HCT116 (cell line): ENCODE data around the gene ADCY10. TPM values are rescaled to one million over a fixed set of nuclear protein-coding genes. Genes with fewer than 3 reads are reported as not detected.

Experiments used
- ATAC-seq: fragments of 200-7000 bp; cut with Tn5 transposase; 2 replicates; pipeline ENCODE4 v1.9.1; 2020; ENCODE audit warnings: mild to moderate bottlenecking, moderate library complexity
- BruUV-seq: library from RNA; stranded (reverse); fragments of 400-500 nt; replicated peaks from 2 replicates; lab custom pipeline; 2021; lab: Mats Ljungman, UMichigan
- CTCF ChIA-PET: fragments of 300-600 bp; sonication (Branson Sonifier 250); formaldehyde crosslinking; loops from one replicate; lab custom pipeline; 2021; ENCODE audit warnings: antibody characterized with exemption; lab: Charles Lee
- POLR2A ChIA-PET: fragments of 300-600, 350-600 bp; sonication (Branson Sonifier 250); formaldehyde crosslinking; loops from one replicate; lab custom pipeline; 2021; ENCODE audit warnings: antibody characterized with exemption; lab: Charles Lee
- RAD21 ChIA-PET, 2 experiments: fragments of 300-600 bp; sonication (Branson Sonifier 250); formaldehyde crosslinking; loops; one replicate each; lab custom pipeline; 2023; ENCODE audit warnings: low total read pairs in 2 of 2; ENCODE audit not compliant: uncharacterized antibody in 2 of 2, unreplicated experiment in 2 of 2, low non-redundant PET in 1 of 2; lab: Charles Lee
- DNase-seq: peaks from one replicate; pipeline ENCODE4 v3.0.0-alpha.2; 2010; ENCODE audit warnings: low read depth, low spot score
- H2AFZ ChIP-seq: fragments of 200-600 bp; shearing (Covaris generic), sonication (generic); 2 replicates; pipeline ENCODE4 v1.6.1; 2017; ENCODE audit warnings: low read depth, mixed run types, mixed read lengths, antibody characterized with exemption, low read length; ENCODE audit not compliant: poor library complexity, severe bottlenecking
- H3K27ac ChIP-seq: 2 replicates; pipeline ENCODE4 v1.5.1; 2012; ENCODE audit warnings: low read depth, low read length
- H3K27me3 ChIP-seq: fragments of 200-600 bp; sonication (generic); 2 replicates; pipeline ENCODE4 v1.6.1; 2016; ENCODE audit warnings: mixed run types, low read length, mixed read lengths; ENCODE audit not compliant: insufficient read depth
- H3K36me3 ChIP-seq, 2 experiments: fragments of 200-500 bp in 1 of 2; fragments of 200-600 bp in 1 of 2; sonication (Bioruptor generic) in 1 of 2; sonication (generic) in 1 of 2; 2 replicates each; pipeline versions ENCODE4 v1.5.1 to v1.6.1; 2014 to 2016; ENCODE audit warnings: low read length in 2 of 2, inconsistent platforms in 1 of 2, mixed read lengths in 1 of 2, mixed run types in 1 of 2; ENCODE audit not compliant: insufficient read depth in 2 of 2, control insufficient read depth in 1 of 2
- H3K4me1 ChIP-seq, 2 experiments: fragments of 200-600 bp in 1 of 2; sonication (generic) in 1 of 2; 2 replicates each; pipeline versions ENCODE4 v1.5.1 to v1.6.1; 2012 to 2017; ENCODE audit warnings: low read length in 2 of 2, inconsistent platforms in 1 of 2, mild to moderate bottlenecking in 1 of 2, mixed read lengths in 1 of 2, mixed run types in 1 of 2, moderate library complexity in 1 of 2; ENCODE audit not compliant: insufficient read depth in 2 of 2, control insufficient read depth in 1 of 2
- H3K4me2 ChIP-seq: fragments of 200-600 bp; sonication (generic); 2 replicates; pipeline ENCODE4 v1.6.1; 2017; ENCODE audit warnings: mixed run types, low read length, mixed read lengths
- H3K4me3 ChIP-seq, 2 experiments: fragments of 200-600 bp in 1 of 2; sonication (generic) in 1 of 2; replicated peaks in 1 of 2; 2 replicates each; pipeline ENCODE4 v1.5.1; 2011 to 2016; ENCODE audit warnings: low read length in 2 of 2, control low read depth in 1 of 2, low read depth in 1 of 2, mild to moderate bottlenecking in 1 of 2, mixed read lengths in 1 of 2, mixed run types in 1 of 2
- H3K79me2 ChIP-seq: fragments of 200-600 bp; sonication (generic); 2 replicates; pipeline ENCODE4 v1.6.1; 2017; ENCODE audit warnings: mild to moderate bottlenecking, mixed run types, low read length, moderate library complexity, mixed read lengths; ENCODE audit not compliant: insufficient read depth
- H3K9ac ChIP-seq: fragments of 200-600 bp; sonication (generic); 2 replicates; pipeline ENCODE4 v1.6.1; 2016; ENCODE audit warnings: low read length, mixed read lengths
- H3K9me2 ChIP-seq: fragments of 200-600 bp; sonication (generic), shearing (Covaris generic); 2 replicates; pipeline ENCODE4 v1.6.1; 2017; ENCODE audit warnings: mixed run types, mild to moderate bottlenecking, moderate library complexity; ENCODE audit not compliant: insufficient read depth
- H3K9me3 ChIP-seq, 2 experiments: fragments of 200-500 bp in 1 of 2; fragments of 200-600 bp in 1 of 2; sonication (Bioruptor generic) in 1 of 2; sonication (generic) in 1 of 2; 2 replicates each; pipeline ENCODE4 v1.6.1; 2014 to 2017; ENCODE audit warnings: low read length in 2 of 2, mixed read lengths in 2 of 2, inconsistent platforms in 1 of 2, low read depth in 1 of 2, mild to moderate bottlenecking in 1 of 2, mixed run types in 1 of 2, moderate library complexity in 1 of 2; ENCODE audit not compliant: control insufficient read depth in 1 of 2, insufficient read depth in 1 of 2
- H4K20me1 ChIP-seq: fragments of 200-600 bp; sonication (generic), shearing (Covaris generic); 2 replicates; pipeline ENCODE4 v1.6.1; 2017; ENCODE audit warnings: mixed run types, mild to moderate bottlenecking, moderate library complexity; ENCODE audit not compliant: insufficient read depth
- CBX3 ChIP-seq: IDR thresholded peaks from 2 replicates; pipeline ENCODE4 v1.6.1; 2012; ENCODE audit warnings: low read depth
- CEBPB ChIP-seq: IDR thresholded peaks from 2 replicates; pipeline ENCODE4 v1.6.1; 2012; ENCODE audit warnings: low read depth
- ELF1 ChIP-seq: IDR thresholded peaks from 2 replicates; pipeline ENCODE4 v1.6.1; 2012; ENCODE audit warnings: low read depth, borderline replicate concordance
- EZH2 ChIP-seq: fragments of 200-600 bp; sonication (generic); IDR thresholded peaks from 2 replicates; pipeline ENCODE4 v1.6.1; 2017; ENCODE audit warnings: antibody characterized with exemption, mixed run types
- EZH2phosphoT487 ChIP-seq: fragments of 200-600 bp; IDR thresholded peaks from 2 replicates; pipeline ENCODE4 v1.6.1; 2018; ENCODE audit warnings: antibody characterized with exemption, borderline replicate concordance
- FOSL1 ChIP-seq: IDR thresholded peaks from 2 replicates; pipeline ENCODE4 v1.6.1; 2012; ENCODE audit warnings: low read depth
- JUND ChIP-seq: IDR thresholded peaks from 2 replicates; pipeline ENCODE4 v1.6.1; 2012
- POLR2A ChIP-seq: IDR thresholded peaks from 2 replicates; pipeline ENCODE4 v1.7.0; 2011; ENCODE audit warnings: borderline replicate concordance; ENCODE audit not compliant: insufficient read depth, insufficient read length; ENCODE audit errors: extremely low read depth
- POLR2AphosphoS5 ChIP-seq: IDR thresholded peaks from 2 replicates; pipeline ENCODE4 v1.6.1; 2011; ENCODE audit warnings: mild to moderate bottlenecking, low read depth, low read length, moderate library complexity
- RAD21 ChIP-seq: IDR thresholded peaks from 2 replicates; pipeline ENCODE4 v1.6.1; 2012; ENCODE audit warnings: low read depth, mild to moderate bottlenecking
- SIN3A ChIP-seq: IDR thresholded peaks from 2 replicates; pipeline ENCODE4 v1.6.1; 2012; ENCODE audit warnings: low read depth
- SP1 ChIP-seq: IDR thresholded peaks from 2 replicates; pipeline ENCODE4 v1.6.1; 2012; ENCODE audit warnings: low read depth
- SRF ChIP-seq: IDR thresholded peaks from 2 replicates; pipeline ENCODE4 v1.6.1; 2012; ENCODE audit warnings: low read depth
- TCF7L2 ChIP-seq: IDR thresholded peaks from 2 replicates; pipeline ENCODE4 v1.7.0; 2011; ENCODE audit warnings: borderline replicate concordance, inconsistent platforms; ENCODE audit not compliant: insufficient read depth, insufficient read length; ENCODE audit errors: extremely low read depth
- YY1 ChIP-seq: IDR thresholded peaks from 2 replicates; pipeline ENCODE4 v1.6.1; 2011; ENCODE audit warnings: low read length, low read depth, moderate library complexity, mild to moderate bottlenecking; ENCODE audit not compliant: insufficient replicate concordance; ENCODE audit errors: extremely low read depth
- ZFX ChIP-seq: fragments of 450-650 bp; IDR thresholded peaks from 2 replicates; pipeline ENCODE4 v1.6.1; 2017
- intact Hi-C: fragments of 100-400 bp; cut with micrococcal nuclease; formaldehyde crosslinking; loops from 2 replicates; pipeline ENCODE4 v1.10.0; 2022
- total RNA-seq: library from RNA; stranded (reverse); gene quantifications from one replicate; pipeline ENCODE4 v1.2.1, GENCODE V29; 2021; ENCODE audit not compliant: unreplicated experiment
- TF ChIP-seq, protein P1 (sequence below): IDR thresholded peaks from 2 replicates; pipeline ENCODE4 v1.6.1; 2012; ENCODE audit warnings: low read depth
- TF ChIP-seq, protein P2 (sequence below): IDR thresholded peaks from 2 replicates; pipeline ENCODE4 v1.6.1; 2011; ENCODE audit warnings: mild to moderate bottlenecking, low read length, moderate library complexity; ENCODE audit not compliant: insufficient replicate concordance; ENCODE audit errors: extremely low read depth
- TF ChIP-seq, protein P3 (sequence below), 3 experiments: fragments of 200-600 bp in 1 of 3; sonication (generic) in 1 of 3; IDR thresholded peaks in 2 of 3; conservative IDR thresholded peaks in 1 of 3; 2 replicates each; pipeline ENCODE4 v1.5.1; 2012 to 2017; ENCODE audit warnings: low read depth in 2 of 3, low read length in 2 of 3, antibody characterized with exemption in 1 of 3, borderline replicate concordance in 1 of 3, control low read depth in 1 of 3, mild to moderate bottlenecking in 1 of 3, mixed read lengths in 1 of 3, mixed run types in 1 of 3, moderate library complexity in 1 of 3; ENCODE audit not compliant: insufficient read depth in 1 of 3

The ADCY10 gene
- total RNA-seq, 1 experiment from 2014 or later = 0.30 TPM

DNA sequence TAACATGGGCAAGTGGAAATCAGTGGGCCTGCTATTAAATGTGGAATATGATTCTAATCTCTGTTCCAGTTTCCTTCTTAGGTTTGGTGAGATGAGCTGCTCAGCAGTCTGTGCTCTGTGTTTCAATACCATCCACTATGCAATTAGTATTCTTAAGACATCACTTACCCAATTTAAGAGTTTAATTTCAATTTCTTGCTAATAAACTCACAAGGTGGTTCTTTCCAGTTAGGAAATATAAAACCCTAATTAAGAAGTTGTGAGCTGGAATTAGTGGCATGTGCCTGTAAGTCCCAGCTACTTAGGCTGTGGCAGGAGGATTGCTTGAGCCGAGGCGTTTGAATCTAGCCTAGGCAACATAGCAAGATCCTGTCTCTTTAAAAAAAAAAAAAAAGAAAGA is 140.4 kb downstream of the ADCY10 start:
- POLR2A ChIA-PET = no interaction called here
- H3K27ac ChIP-seq = no peak overlapping the region
- H3K9ac ChIP-seq = no peak overlapping the region
- no peaks in the 10 kb centered on the region; the same call in 1 of the 2 replicates for H3K79me2 ChIP-seq
- no peak for ATAC-seq
- H4K20me1 ChIP-seq = no peaks in the 10 kb centered on the region
- H3K4me3 ChIP-seq = no peak overlapping the region
- H3K27me3 ChIP-seq = no peaks in the 10 kb centered on the region
- no peak overlapping the region for H2AFZ ChIP-seq
- CTCF ChIA-PET = no interaction called here
- TF ChIP-seq FOSL1 = no peak
- no peak for TF ChIP-seq CEBPB
- no peak for TF ChIP-seq RAD21
- TF ChIP-seq YY1 = no peak
- TF ChIP-seq, protein P1, sequence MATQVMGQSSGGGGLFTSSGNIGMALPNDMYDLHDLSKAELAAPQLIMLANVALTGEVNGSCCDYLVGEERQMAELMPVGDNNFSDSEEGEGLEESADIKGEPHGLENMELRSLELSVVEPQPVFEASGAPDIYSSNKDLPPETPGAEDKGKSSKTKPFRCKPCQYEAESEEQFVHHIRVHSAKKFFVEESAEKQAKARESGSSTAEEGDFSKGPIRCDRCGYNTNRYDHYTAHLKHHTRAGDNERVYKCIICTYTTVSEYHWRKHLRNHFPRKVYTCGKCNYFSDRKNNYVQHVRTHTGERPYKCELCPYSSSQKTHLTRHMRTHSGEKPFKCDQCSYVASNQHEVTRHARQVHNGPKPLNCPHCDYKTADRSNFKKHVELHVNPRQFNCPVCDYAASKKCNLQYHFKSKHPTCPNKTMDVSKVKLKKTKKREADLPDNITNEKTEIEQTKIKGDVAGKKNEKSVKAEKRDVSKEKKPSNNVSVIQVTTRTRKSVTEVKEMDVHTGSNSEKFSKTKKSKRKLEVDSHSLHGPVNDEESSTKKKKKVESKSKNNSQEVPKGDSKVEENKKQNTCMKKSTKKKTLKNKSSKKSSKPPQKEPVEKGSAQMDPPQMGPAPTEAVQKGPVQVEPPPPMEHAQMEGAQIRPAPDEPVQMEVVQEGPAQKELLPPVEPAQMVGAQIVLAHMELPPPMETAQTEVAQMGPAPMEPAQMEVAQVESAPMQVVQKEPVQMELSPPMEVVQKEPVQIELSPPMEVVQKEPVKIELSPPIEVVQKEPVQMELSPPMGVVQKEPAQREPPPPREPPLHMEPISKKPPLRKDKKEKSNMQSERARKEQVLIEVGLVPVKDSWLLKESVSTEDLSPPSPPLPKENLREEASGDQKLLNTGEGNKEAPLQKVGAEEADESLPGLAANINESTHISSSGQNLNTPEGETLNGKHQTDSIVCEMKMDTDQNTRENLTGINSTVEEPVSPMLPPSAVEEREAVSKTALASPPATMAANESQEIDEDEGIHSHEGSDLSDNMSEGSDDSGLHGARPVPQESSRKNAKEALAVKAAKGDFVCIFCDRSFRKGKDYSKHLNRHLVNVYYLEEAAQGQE = no peak
- TF ChIP-seq EZH2 = no peak
- TF ChIP-seq EZH2phosphoT487 = no peak
- no peak for TF ChIP-seq SP1
- no peak for TF ChIP-seq SIN3A
- TF ChIP-seq, protein P2, sequence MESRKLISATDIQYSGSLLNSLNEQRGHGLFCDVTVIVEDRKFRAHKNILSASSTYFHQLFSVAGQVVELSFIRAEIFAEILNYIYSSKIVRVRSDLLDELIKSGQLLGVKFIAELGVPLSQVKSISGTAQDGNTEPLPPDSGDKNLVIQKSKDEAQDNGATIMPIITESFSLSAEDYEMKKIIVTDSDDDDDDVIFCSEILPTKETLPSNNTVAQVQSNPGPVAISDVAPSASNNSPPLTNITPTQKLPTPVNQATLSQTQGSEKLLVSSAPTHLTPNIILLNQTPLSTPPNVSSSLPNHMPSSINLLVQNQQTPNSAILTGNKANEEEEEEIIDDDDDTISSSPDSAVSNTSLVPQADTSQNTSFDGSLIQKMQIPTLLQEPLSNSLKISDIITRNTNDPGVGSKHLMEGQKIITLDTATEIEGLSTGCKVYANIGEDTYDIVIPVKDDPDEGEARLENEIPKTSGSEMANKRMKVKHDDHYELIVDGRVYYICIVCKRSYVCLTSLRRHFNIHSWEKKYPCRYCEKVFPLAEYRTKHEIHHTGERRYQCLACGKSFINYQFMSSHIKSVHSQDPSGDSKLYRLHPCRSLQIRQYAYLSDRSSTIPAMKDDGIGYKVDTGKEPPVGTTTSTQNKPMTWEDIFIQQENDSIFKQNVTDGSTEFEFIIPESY = no peak
- no peak for TF ChIP-seq JUND
- TF ChIP-seq TCF7L2 = no peak
- TF ChIP-seq, protein P3, sequence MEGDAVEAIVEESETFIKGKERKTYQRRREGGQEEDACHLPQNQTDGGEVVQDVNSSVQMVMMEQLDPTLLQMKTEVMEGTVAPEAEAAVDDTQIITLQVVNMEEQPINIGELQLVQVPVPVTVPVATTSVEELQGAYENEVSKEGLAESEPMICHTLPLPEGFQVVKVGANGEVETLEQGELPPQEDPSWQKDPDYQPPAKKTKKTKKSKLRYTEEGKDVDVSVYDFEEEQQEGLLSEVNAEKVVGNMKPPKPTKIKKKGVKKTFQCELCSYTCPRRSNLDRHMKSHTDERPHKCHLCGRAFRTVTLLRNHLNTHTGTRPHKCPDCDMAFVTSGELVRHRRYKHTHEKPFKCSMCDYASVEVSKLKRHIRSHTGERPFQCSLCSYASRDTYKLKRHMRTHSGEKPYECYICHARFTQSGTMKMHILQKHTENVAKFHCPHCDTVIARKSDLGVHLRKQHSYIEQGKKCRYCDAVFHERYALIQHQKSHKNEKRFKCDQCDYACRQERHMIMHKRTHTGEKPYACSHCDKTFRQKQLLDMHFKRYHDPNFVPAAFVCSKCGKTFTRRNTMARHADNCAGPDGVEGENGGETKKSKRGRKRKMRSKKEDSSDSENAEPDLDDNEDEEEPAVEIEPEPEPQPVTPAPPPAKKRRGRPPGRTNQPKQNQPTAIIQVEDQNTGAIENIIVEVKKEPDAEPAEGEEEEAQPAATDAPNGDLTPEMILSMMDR (IDR thresholded peaks at IDR 0.05 in 2 of 3, conservative IDR thresholded peaks at IDR 0.05 in 1 of 3; ENCODE audit: borderline replicate concordance in 1 of 3, insufficient read depth in 1 of 3, low read depth in 2 of 3, low read length in 2 of 3) = no peak
- no peak for TF ChIP-seq SRF
- TF ChIP-seq ZFX = no peak
- TF ChIP-seq POLR2AphosphoS5 = no peak
- no peak for TF ChIP-seq POLR2A
- TF ChIP-seq ELF1 = no peak
- TF ChIP-seq CBX3 = no peak
- no peaks in the 10 kb centered on the region for H3K9me3 ChIP-seq
- no peaks in the 10 kb centered on the region for H3K4me1 ChIP-seq
- no peaks in the 10 kb centered on the region for H3K9me2 ChIP-seq
- RAD21 ChIA-PET = no interaction called here
- intact Hi-C loops = no loop called here
- no peak for DNase-seq
- peaks cover 0 to 4% of the 10 kb centered on the region in 2 experiments; a peak in 1 of 4 replicates for H3K36me3 ChIP-seq
- BruUV-seq = no TSS peak
- H3K4me2 ChIP-seq = no peak overlapping the region
